GM12872 (cell line): ENCODE results near the gene RNF224.

Experiments
- CTCF ChIP-seq: IDR thresholded peaks from 3 replicates; pipeline ENCODE4 v1.5.1; 2011; ENCODE audit warnings: low read depth, mild to moderate bottlenecking, low read length, moderate library complexity; ENCODE audit not compliant: insufficient read depth

The RNF224 gene

GRCh38 chr9:137244486-137245449 is 17.5 kb downstream of the RNF224 start:
- TF ChIP-seq CTCF: no peak

GRCh38 chr9:137245450-137246421 is 18.4 kb downstream of the RNF224 start:
- no peak for TF ChIP-seq CTCF

GRCh38 chr9:137247135-137247915 is 20.0 kb downstream of the RNF224 start:
- no peak for TF ChIP-seq CTCF

GRCh38 chr9:137247916-137248175 is 20.5 kb downstream of the RNF224 start:
- no peak for TF ChIP-seq CTCF

- no peak for TF ChIP-seq CTCF
These were observed 23.3 kb downstream of the RNF224 start for GRCh38 chr9:137250329-137251193.

GRCh38 chr9:137251194-137251461 is 23.8 kb downstream of the RNF224 start, which contains the start of gene STPG3:
TSS of gene STPG3 (plus strand) at chr9:137251286. CDS start at chr9:137251287, 1 bp downstream.
- no peak for TF ChIP-seq CTCF
